ENCODE measurements around the gene YIPF3. TPM values are rescaled to one million over a fixed set of nuclear protein-coding genes. Genes with fewer than 3 reads are reported as not detected.

YIPF3 gene
- total and polyA plus RNA-seq, 8 donors = 101 to 137 (median 130) TPM

DNA sequence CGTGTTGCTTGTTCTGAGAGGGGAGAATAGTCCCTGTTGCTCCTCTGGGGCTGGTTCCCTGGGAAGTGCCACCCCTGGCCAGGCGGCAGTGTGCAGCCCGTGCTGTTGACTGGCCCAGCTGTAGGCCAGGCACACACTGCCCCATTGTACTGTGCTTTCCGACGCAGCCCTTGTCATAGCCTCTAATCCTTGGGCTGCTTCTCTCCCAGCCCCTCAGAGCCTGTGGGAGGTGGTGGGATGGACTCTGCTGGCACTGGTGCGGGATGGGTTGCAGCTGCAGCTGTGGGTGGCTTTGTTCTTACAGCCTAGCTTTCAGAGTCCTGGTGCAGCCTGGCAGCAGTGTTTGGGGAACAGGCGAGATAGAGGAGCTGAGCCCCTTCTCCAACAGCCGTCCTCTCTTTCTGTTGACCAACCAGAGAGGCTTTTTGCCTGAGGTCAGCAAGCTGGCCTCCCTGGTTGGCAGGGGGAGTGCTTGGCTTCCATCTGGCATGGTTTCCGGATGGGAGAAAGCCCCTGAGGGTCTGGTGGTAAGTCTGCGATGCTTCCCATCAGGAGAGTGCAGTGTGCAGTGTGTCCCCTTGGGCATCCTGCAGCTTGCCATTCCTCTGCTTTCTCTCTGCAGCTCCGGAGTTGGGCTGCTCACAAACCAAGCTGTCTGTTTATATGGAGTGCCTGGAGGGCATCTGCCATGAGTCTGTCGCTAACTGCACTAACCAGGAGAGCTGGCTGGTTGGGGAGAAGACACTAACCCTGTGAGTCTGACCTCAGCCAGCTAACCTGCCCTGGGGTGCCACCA, 27.3 kb downstream of the YIPF3 start:
- Histone ChIP-seq H3K9me3 (no peaks in the 10 kb centered on the region), H3K27ac (no peak overlapping the region), H3K4me3 (no peak overlapping the region), H3K27me3 (no peaks in the 10 kb centered on the region), H3K4me1 (peaks cover 12 to 17% of the 10 kb centered on the region in 2 donors), H3K36me3 (peaks cover 0 to 18% of the 10 kb centered on the region in 2 donors)
- ATAC-seq (no peak), DNase-seq (no peak)
- intact Hi-C loops (cut with DNase I) = loop anchor here in 1 of 2 donors (5.0 kb wide), 1 partner anchor 32 kb away; the partner anchor contains the start of gene DLK2
- TF ChIP-seq, protein P1, sequence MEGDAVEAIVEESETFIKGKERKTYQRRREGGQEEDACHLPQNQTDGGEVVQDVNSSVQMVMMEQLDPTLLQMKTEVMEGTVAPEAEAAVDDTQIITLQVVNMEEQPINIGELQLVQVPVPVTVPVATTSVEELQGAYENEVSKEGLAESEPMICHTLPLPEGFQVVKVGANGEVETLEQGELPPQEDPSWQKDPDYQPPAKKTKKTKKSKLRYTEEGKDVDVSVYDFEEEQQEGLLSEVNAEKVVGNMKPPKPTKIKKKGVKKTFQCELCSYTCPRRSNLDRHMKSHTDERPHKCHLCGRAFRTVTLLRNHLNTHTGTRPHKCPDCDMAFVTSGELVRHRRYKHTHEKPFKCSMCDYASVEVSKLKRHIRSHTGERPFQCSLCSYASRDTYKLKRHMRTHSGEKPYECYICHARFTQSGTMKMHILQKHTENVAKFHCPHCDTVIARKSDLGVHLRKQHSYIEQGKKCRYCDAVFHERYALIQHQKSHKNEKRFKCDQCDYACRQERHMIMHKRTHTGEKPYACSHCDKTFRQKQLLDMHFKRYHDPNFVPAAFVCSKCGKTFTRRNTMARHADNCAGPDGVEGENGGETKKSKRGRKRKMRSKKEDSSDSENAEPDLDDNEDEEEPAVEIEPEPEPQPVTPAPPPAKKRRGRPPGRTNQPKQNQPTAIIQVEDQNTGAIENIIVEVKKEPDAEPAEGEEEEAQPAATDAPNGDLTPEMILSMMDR (IDR thresholded peaks at IDR 0.05) = no peak

DNA sequence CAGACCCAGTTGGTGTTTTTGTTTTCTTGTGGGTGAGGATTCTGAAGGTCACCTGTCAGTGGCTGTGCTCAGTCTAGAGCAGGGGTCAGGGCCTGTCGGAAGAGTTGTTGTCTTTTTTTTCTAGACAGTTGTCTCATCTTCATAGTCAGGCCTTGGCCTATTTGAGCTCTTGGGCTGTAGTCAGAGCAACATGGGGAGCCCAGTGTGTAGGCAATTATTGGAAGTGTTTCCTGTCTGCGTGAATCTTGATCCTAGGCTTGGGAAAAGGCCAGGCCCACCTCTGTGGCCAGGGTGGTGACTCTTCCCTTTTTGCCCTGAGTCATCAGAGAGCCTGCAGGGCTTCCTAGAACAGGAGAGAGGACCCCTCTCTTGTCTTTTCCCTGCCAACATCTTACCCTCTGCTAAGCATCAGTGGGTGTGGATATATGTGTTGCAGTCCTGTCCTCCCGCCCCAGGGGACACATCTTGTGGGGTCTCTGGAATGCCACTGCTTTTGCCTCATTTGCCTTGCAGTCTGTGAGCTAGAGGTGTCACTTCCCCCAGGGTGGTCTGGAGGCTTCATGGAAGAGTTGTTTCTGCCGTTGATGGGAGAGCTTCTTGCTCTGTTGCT, 28.0 kb downstream of the YIPF3 start:
- Histone ChIP-seq H3K4me1 (peaks cover 12 to 15% of the 10 kb centered on the region in 2 donors), H3K4me3 (no peak overlapping the region), H3K27me3 (no peaks in the 10 kb centered on the region), H3K36me3 (peaks cover 0 to 17% of the 10 kb centered on the region in 2 donors), H3K27ac (no peak overlapping the region), H3K9me3 (no peaks in the 10 kb centered on the region)
- no peak for DNase-seq
- intact Hi-C loops (cut with DNase I) = no loop called here
- TF ChIP-seq, protein P1 (IDR thresholded peaks at IDR 0.05) = no peak
- ATAC-seq = no peak

DNA sequence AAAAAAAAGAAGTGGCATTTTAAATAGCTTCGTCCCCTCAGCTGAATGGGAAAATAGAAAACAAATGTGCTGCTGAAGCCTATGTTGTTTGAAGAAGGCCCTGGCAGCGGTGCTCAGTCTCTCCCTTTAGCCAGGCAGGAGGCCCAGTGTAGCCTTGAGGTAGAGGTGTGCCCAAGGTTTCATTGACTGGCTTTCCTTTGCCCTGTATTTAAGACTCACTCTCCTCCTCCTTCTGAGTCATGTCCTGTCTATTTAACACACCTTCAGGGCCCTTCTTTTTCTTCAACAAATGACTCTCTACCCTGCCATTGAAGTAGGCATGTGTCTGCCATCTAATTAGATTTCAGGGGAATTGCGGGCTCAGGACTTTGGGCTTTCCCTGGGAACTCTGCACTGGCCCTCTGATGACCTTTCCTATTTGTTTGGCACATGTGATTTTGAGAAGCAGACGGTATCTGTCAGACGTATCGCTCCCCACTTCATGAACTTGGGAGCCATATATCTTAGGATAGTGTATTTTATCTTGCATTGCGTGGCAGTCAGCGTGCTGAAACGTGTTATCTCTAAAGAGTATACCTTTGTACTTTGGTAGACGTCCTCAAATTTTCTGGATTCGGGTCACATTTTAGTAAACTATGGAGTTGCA, 35.0 kb downstream of the YIPF3 start:
- Histone ChIP-seq H3K4me3 (no peak overlapping the region), H3K4me1 (peaks cover 11 to 25% of the 10 kb centered on the region in 2 donors), H3K9me3 (no peaks in the 10 kb centered on the region), H3K27ac (no peak overlapping the region), H3K27me3 (no peaks in the 10 kb centered on the region), H3K36me3 (peaks cover 0 to 7% of the 10 kb centered on the region in 2 donors)
- ATAC-seq (no peak), DNase-seq (no peak)
- TF ChIP-seq, protein P1 (IDR thresholded peaks at IDR 0.05) = no peak
- intact Hi-C loops (cut with DNase I) = no loop called here

DNA sequence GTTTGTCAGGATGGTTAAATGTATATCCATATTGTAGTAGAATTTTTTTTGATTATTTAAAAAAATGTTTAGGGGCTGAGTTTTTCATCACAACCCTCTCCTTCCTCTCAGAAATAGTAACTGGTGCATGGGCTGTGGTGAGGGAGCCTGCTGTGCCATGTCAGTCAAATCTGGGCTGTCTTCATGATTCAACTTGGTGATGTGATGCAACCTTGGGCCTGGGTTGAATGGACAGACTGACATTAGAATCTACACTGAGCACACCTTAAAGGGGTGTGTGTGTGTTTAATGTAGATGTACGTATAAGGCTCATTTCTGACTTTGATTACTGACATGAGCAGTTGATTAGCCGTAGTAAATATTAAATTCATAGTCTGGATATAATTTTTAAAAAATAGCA, 35.7 kb downstream of the YIPF3 start:
- no peak for DNase-seq
- TF ChIP-seq, protein P1 (IDR thresholded peaks at IDR 0.05) = no peak
- no peak for ATAC-seq
- intact Hi-C loops (cut with DNase I) = no loop called here
- Histone ChIP-seq H3K27me3 (no peaks in the 10 kb centered on the region), H3K9me3 (no peaks in the 10 kb centered on the region), H3K4me3 (no peak overlapping the region), H3K4me1 (peaks cover 12 to 25% of the 10 kb centered on the region in 2 donors), H3K36me3 (peaks cover 0 to 4% of the 10 kb centered on the region in 2 donors), H3K27ac (no peak overlapping the region)

DNA sequence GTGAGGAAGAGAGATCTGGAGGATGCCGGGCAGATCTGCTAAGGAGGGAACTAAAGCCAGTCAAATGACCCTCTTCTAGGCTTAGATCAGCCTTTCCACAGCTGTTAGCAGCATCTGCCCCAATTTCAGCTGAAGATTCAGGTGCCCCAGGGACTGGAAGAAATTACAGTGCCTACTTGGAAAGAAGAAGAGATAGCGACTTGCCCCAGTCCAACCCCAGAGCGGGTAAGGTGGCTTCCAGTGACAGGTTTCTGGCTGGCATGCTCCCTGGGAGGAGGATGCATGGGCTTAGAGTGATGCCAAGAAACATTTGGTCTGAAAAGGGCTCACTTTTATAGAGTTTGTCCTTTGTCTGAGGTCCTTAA, 38.7 kb downstream of the YIPF3 start:
- TF ChIP-seq, protein P1 (IDR thresholded peaks at IDR 0.05) = no peak
- Histone ChIP-seq H3K27me3 (no peaks in the 10 kb centered on the region), H3K9me3 (no peaks in the 10 kb centered on the region), H3K36me3 (no peaks in the 10 kb centered on the region), H3K4me3 (peak overlapping the region; percentile 57 to 70), H3K27ac (peak overlapping the region in 1 of 2 donors; percentile 75), H3K4me1 (peaks cover 12 to 25% of the 10 kb centered on the region in 2 donors)
- intact Hi-C loops (cut with DNase I) = no loop called here
- ATAC-seq = no peak
- DNase-seq = no peak
